GM19351 (cell line): Measurements from ENCODE around the gene SLC7A7.
A peak's percentile ranks its signal among the peaks of the same experiment; 100 is the strongest.
"Not testable (repeated sequence)": the region's sequence is repeated elsewhere in the genome, so short reads cannot be mapped to it uniquely, and the experiment has no call there.

Experiments
- ATAC-seq: cut with Tn5 transposase; IDR thresholded peaks from one replicate; pipeline ENCODE4 v1.9.1; 2021; ENCODE audit warnings: mild to moderate bottlenecking, moderate library complexity; ENCODE audit not compliant: unreplicated experiment

The SLC7A7 gene

GRCh38 chr14:22844221-22845102, 29.2 kb upstream of the SLC7A7 start:
- no peak for ATAC-seq

DNA sequence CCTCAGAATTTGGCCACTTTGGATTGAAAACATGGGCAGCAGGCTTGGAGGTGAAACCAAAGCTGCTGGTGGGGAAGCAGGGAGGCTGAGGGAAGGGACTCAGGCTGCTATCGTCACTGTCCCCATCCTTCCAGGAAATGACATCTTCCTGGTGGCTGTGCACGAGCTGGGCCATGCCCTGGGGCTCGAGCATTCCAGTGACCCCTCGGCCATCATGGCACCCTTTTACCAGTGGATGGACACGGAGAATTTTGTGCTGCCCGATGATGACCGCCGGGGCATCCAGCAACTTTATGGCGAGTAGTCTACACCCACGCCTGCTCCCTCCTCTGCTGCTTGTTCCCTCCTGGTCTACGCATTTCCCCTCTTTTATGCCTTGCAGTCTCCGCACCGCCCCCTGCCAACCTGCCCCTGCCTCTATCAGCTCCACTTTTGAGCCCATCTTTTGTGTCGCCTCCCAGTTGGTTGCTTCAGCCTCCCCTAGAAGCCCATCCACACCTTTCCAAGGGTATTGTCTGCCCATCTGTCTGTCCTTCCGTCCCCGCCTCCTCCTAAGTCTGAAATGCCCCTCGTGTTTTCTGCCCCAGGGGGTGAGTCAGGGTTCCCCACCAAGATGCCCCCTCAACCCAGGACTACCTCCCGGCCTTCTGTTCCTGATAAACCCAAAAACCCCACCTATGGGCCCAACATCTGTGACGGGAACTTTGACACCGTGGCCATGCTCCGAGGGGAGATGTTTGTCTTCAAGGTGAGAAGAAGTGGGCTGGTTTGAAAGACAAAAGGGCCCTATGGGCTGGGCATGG, 28.1 kb upstream of the SLC7A7 start:
- no peak for ATAC-seq

DNA sequence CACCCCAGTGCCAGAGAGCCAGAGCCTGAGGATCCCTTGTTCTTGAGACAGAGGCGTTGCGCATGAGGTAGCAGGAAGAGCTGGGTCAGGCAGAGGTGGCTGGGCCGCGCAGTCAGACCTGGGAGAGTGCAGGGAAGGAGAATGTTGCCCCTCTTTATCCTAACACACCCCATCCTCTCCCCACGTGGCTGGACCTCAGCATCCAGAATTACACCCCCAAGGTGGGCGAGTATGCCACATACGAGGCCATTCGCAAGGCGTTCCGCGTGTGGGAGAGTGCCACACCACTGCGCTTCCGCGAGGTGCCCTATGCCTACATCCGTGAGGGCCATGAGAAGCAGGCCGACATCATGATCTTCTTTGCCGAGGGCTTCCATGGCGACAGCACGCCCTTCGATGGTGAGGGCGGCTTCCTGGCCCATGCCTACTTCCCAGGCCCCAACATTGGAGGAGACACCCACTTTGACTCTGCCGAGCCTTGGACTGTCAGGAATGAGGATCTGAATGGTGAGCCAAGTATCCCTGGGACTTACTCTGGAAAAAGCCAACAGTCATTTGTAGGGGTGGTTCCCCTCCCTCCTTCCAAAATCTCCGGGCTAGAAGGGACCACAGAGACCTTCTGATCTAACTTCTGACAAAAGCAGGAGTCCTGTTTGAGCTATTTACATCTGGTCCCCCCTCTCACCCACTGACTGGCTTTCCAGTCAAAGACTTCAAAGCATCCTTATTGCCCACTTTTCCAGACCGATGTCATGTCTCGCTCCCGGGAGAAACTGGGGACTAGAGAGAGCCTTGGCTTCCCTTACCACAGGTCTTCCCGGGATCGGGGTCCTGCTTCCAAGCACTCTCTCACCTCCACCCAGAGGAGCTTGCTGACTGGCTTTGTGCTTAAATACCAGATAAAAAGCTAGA, 27.2 kb upstream of the SLC7A7 start:
- ATAC-seq: no peak

DNA sequence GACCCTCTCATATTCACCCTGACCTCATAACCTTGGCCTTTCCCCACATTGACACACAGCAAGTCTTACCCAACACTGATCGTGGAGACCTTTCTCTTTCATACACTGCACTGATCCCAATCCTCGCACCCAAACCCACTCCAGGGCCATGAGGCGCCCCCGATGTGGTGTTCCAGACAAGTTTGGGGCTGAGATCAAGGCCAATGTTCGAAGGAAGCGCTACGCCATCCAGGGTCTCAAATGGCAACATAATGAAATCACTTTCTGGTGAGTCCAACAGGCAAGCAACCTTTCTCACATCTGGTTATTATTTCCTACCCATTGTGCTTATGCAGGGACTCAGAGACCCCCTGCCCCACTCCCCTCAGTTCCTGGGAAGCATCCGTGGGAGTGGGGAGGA, 26.5 kb upstream of the SLC7A7 start:
- ATAC-seq: no peak

DNA sequence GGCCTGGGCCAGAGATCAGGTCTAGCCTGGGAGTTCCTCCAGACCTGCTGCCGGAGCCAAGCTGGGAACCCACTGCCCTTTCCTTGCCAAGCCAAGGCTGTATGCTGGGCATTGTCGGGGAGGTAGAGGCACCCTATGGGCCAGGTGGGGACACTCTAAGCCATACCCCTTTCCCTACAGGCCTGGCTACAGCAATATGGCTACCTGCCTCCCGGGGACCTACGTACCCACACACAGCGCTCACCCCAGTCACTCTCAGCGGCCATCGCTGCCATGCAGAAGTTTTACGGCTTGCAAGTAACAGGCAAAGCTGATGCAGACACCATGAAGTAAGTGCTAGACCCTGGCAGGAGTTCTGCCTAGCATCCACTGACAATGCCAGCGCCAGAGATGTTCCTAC, 26.1 kb upstream of the SLC7A7 start:
- no peak for ATAC-seq

- ATAC-seq: no peak
These were observed 24.0 kb upstream of the SLC7A7 start for GRCh38 chr14:22839159-22839779.

DNA sequence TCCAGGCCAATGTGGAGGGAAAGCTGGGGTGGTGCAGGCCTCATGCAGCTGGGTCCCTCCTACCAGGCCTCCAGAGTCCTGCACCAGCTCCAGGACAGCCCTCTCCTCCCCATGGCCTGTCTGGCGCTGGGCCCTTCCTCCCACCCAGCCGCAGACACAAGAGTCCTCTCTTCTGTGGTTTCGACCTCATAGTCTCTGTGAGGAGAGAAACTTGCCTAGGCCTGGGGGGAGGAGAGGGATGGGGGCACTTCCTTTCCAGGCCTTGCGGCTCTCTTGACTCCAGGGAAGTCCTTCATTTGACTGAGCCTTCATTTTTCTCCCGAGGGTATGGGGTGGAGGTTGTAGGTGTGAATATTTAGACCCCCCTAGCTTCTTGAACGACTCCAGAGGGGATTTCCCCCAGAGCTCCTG, 23.4 kb upstream of the SLC7A7 start:
- ATAC-seq: no peak

GRCh38 chr14:22837750-22838538, 22.7 kb upstream of the SLC7A7 start:
- ATAC-seq: no peak

DNA sequence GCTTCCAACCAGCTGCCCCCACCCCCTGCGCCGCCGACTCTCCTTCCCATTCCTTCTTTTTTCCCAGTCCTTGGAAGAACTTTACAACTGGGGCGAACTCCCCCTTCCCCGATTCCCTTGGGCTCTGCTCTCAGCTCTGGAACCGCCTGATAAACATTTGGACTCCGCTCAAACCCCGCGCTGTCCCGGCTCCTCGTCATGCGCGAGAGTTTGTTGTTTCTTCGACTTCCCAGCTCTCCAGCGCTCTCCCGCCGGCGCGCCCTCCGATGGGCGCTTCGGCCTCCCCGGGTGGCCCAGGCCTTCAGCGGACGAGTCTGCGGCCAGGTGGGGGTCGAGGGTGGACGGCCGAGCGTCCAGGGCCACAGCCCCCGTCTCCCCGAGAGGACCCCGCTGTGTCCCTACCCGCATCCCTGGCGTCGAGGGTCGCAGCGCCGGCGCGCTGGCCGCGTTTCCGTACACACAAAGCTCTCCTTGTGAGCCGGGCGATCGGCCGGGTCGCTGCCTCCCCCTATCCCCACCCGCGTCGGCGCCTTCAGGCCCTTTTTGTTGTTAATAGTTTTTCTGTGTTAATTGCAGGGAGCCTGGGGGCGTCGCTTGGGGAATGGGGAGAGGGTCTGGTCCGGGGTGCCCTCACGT, 22.0 kb upstream of the SLC7A7 start:
- ATAC-seq: no peak

- no peak for ATAC-seq
These were observed 21.3 kb upstream of the SLC7A7 start, which contains the start of gene MMP14 for GRCh38 chr14:22836301-22837113. Gene MMP14 (plus strand): TSS chr14:22836585. CDS start chr14:22836818, 233 bp downstream.

GRCh38 chr14:22835505-22835904, 20.3 kb upstream of the SLC7A7 start:
- ATAC-seq: no peak

DNA sequence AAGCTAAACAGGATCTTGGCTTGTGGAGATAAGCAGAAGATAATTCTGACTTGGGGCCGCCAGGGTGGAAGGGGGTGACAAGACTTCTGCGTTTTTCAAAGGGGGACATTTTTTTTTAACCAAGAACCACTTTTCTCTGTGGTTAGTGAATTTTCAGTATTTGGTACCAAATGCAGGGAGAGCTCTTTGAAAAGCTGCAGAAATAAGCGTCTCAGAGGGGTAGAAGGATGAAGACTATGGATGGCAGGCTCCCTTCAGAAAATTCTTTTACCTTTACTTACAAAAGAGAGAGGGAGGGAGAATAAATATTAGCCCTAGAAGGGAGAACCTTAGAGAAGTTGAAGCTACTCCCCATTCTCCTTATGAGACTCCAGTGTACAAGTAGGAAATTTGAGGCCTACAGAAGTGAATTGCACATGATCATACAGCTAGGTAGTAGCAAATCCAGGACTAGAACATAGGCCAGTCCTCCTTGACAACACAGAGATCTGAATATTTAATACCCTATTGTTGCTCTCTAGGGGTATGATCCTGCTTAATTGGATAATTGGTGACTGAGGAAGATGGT, 15.3 kb upstream of the SLC7A7 start:
- ATAC-seq: no peak

DNA sequence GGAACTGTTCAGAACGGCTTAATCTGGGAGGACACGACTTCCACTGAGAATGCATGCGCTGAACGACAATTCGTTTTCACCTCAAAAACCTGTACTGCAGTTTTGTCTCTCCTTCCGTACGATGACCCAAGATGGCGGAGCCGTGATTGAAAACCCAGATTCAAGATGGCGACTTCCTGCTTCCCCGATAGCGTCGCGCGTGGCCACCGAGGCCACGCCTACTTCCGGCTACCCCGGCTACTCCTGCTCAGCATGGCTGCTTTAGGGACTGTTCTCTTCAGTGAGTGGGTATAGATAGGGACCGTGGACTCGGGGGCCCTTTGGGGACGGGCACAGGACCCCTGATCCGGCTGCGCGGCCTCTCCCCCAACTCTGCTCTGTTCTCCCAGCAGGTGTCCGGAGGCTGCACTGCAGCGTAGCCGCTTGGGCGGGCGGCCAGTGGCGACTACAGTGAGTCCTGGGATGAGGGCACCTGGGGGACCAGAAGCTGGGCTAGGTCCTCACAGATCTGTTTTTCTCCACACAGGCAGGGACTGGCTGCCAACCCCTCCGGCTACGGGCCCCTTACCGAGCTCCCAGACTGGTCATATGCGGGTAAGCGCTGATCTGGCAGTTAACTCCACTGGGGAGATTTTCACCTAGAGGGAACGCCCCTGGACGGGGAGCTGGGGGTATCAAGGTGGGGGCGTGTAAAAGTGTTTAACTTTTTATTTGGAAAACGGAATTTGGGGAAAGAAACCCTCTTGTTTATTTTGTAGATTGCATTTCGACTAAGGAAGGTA, 14.6 kb upstream of the SLC7A7 start, which contains the start of gene MRPL52:
Gene MRPL52 (plus strand): TSS at position 227 of the 782 bp plus-strand sequence. CDS start 26 bp downstream, at position 253.
- peak; percentile 84 for ATAC-seq

GRCh38 chr14:22829076-22829660, 13.9 kb upstream of the SLC7A7 start:
- not testable (repeated sequence) for ATAC-seq

GRCh38 chr14:22824711-22825359, 9.6 kb upstream of the SLC7A7 start:
- no peak for ATAC-seq

- peak; percentile 54 for ATAC-seq
These were observed 7.4 kb upstream of the SLC7A7 start for GRCh38 chr14:22822571-22823098.
